Stimulated activated CD4-positive, alpha-beta T cell treated with anti-CD3 and anti-CD28 coated beads, Interleukin-1b, Interleukin-23, amount 100 ng/mL, for 4 hours (primary cell): ENCODE measurements around the gene MRPL33.

ENCODE experiments used
- DNase-seq, 2 donors: peaks; one replicate each; pipeline ENCODE4 v3.0.0-alpha.2; 2020; ENCODE audit warnings: low read depth in 2 of 2

The MRPL33 gene

GRCh38 chr2:27771548-27772335 is at the start of gene MRPL33:
Gene MRPL33 (plus strand): TSS chr2:27771719. CDS start chr2:27771778, 59 bp downstream.
- peak; percentile 85 to 93 for DNase-seq

GRCh38 chr2:27721884-27722485 is 49.5 kb upstream of the MRPL33 start:
- DNase-seq = no peak

DNA sequence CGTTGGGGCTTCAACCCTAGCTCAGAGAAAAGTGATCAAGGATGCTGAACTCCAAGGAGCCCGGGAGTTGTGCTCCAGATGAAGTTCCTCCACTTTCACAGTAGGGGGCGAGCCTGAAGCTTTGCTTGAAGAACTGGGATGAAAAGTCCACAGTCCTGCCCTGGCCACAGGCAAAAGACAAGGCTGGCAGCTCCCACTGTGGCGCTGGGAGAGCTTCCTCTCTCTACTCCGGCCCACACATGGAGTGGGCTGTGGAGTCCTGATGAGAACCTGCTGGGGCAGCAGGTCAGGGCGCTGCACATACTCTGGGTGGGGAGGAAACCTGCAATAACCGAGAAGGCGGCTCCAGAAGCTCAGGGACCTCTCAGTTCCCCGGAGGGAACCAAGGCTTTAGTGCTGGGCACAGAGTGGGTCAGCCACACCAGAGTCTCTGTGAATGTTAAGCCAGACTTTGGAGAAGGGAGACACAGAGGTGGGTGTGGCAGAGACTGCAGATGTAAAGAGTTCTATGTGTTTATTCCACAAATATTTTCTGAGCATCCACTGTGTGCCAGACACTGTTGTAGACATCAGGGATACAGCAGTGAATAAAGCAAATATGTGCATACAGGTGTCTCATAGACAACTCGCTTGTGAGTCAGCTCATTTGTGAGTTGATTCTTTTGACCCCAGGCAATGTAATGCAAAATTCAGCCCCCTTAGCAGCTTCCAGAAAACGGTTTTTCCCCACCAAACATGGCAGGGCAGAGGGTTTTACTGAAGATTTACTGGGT is 48.0 kb upstream of the MRPL33 start:
- DNase-seq = no peak

DNA sequence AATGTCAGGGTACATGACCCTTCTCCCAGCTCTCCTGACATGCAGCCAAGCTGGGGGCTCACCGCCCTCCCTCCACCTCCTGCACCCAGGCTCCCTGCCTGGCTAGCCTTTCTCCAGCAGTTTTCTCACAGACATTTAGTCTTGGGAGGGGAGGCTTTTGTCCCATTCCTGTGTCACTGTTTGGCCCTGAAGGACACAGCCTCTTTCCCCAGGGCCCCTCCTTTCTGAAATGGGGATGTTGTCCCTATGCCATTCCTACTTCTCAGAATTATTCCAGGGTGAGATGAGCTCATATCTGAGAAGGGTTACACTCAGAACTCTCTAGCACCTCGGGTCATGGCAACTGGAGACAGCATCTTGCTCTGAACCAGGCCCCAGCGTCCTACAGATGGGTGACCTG is 47.3 kb upstream of the MRPL33 start:
- DNase-seq = no peak

- DNase-seq = no peak
These were observed 46.4 kb upstream of the MRPL33 start for GRCh38 chr2:27724905-27725701.

DNA sequence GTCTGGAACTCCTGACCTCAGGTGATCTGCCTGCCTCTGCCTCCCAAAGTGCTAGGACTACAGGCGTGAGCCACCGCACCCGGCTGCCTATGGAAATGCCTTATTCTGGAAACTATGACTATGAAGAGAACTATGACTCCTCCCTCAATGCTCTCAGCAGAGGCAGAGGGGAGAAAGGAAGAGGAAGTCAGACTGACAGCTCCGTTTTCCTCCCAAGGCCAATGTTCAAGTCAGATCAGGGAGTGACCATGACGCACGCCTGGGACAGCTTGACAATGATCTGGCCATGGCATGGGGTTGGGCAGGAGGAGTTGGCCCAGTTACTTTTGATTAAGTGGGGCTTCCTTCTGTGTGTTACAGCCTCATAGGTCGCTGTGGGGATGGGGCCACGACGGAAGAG is 44.3 kb upstream of the MRPL33 start:
- DNase-seq = no peak

DNA sequence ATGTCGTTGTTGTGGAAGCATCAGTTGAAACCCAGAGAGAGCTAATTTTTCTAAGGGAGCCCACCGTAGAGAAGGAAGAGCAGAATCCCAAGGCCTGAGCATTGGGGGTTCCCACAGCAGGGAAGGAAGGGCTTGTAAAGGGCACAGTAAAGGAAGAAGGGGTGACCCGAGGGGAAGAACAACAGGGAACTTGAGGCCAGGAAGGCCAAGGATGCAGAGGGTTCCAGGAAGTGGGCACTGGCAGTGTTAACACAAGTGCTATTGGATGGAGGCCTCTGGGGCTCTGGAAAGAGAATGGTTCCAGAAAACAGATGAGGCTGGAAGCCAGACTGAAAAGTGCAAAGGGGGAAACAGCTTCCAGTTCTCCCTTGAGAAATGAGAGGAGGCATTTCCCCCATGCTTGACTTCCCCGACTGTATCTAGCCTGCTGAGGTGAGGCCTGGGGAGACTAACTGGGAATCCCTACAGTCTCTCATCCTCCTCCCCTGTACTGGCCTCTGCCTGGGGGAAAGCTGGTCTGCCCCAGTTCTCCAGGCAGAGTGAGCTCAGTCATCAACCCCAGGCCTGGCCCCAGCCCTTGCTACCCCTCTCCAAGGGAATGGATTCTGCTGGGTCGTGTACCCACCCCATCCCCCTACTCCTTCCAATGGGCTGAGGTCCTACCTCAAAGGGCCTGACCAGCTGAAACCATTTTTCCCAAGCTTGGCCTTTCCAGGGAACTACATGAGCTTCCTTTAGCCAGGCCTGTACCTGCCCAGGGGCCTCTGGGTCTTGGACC is 43.2 kb upstream of the MRPL33 start:
- no peak for DNase-seq

GRCh38 chr2:27729198-27729597 is 42.3 kb upstream of the MRPL33 start:
- DNase-seq = no peak

DNA sequence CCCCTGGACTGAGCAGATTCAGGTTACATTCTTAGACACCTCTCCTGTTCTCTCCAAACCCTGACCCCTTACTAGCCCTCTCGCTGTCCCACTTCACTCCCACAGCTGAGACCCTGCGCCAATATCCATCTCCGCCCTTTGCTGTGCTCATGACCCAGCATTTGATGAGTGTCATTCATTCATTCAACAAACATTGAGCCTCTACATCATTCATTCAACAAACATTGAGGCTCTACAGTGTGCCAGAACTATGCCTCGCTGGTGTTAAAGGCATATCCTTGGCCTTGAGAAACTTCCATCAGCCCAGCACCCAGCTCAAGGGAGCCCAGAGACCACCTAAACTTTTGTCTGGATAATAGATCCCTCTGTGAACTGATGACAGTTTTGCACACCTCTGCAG is 41.9 kb upstream of the MRPL33 start:
- DNase-seq = no peak

DNA sequence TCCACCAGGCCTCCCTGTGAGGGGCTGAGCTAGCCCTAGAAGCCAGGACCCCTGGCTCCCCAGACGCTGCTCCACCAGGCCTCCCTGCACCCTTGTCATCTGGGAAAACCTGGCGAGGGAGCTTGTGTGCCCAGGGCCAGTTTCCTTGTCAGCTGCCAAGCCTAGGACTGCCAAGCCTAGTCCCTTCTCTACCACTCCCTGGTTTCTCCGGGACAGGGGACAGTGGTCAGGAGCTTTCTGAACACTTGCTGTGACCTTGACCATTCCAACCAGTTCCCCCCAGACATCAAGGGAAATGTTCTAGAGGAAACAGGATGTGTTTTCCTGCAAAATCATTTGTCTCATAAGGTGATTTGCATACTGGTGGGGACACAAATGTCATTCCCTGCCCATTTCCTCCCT is 41.3 kb upstream of the MRPL33 start:
- no peak for DNase-seq

DNA sequence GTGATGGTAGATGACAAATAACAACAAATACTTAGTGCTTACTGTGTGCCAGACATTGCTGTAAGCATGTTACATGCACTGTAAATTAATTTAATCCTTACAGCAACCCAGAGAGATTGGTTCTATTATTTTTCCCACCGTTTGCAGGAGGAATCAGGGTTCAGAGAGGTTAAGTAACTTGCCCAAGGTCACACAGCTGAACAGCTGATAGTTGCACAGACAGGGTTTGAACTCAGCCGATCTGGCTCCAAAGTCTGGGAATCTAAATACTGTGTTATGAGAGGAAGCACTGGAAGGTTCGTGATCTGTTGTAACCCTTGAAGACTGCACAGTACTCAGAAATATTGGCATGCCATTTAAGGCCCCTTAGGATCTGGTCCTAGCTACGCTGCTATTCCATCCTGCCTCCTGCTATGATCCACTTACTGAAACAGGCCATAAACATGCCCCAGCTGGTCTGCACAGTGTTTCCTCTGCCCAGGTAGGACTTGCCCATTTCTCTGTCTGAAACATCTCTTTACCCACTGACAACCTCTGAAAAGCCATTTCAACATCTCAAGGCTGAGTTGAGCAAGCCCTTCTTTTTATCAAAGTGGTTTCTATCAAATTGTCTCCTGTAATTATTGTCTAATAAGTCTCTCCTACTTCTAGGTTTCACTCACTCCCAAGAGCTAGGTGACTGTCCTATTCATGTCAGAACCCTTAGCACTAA is 40.4 kb upstream of the MRPL33 start:
- no peak for DNase-seq

GRCh38 chr2:27734305-27734704 is 37.2 kb upstream of the MRPL33 start:
- no peak for DNase-seq

GRCh38 chr2:27735263-27735904 is 36.1 kb upstream of the MRPL33 start:
- DNase-seq = peak; percentile 66 to 69

DNA sequence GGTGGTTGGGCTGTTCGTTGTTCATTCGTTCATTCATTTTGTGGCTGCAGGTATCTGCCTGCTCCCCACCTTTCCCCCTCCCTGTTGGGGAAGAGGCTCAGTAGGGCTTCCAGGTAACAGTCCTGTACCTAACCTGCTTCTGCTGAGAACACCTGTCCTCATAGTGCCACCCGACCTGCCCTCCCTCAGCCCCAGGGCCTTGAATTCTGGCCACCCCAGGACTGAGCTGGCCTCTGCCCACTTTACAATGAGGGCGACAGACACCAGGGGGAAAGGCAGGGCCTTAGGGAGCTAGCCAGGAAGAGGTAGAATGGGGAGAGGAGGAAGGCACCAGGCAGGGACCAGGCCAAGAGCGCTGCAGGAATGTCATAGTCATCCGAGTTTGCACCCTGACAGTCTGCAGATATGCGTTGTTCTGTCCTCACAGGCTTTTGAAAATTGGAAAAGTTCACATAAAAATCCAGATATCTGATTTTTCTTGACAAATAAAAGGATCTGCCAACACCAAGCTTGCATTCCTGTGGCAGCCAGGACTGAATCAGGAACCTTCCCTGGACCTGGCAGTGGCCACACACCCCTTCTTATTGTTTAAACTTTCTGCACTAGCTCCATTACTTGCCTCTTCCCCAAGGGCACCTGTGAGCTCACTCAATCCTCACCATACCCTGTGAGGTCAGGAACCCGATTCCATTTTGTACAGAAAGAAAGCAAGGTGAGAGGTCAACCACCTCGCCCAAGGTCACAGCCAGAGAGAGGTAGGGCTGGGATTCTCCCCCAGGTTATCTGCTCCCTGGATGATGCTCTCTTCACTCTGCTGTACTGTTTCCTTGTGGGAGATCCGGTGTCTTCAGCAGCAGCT is 35.3 kb upstream of the MRPL33 start:
- no peak for DNase-seq

DNA sequence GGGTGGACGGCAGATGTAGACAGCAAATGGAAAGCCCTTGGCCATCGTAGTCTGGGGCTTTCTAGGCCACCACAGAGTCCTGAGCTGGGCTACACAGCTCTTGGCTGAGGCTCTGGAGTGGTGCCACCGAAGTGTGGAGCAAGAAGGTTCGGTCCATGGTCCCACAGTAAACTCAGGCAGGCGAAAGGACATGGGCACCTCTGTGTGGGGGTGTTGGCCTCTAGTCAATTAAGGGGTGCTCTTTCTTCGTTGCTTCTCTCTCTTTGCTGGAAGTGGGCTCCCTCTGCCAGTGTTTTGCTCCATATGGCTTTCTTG is 34.7 kb upstream of the MRPL33 start:
- no peak for DNase-seq

- DNase-seq = no peak
These were observed 33.7 kb upstream of the MRPL33 start for GRCh38 chr2:27737676-27738348.

DNA sequence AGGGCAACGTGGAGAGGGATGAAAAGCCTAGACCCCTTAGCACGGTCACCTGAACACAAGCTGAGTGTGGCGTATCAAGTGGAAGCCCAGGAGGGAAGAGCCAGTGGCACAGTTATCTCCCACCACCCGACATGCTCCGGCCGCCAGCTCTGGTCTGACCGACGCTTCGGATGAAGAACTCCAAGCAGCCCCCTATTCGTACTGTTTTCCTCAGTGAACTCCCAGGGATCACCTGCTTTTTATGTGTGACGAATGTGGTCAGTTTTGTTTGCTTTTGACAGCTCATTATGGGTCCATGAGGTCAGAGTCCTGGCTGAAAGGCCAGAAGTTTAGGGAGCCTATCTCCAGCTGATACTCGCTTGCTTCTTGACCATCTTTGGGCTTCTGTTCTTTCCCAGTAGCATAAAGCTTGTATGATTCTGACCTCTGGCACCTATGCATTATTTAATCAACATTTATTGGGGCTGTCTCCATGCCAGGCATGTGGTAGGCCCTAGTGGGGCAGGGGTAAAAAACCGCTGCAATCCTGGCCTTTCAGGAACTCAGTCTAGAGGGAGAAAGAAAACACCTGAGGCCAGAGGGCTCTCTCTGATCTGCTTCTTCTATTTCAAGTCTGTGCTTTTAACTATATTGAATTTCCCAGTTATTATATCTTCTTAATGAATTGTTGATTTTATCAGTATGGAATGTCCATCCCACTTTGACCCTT is 33.0 kb upstream of the MRPL33 start:
- DNase-seq = no peak

DNA sequence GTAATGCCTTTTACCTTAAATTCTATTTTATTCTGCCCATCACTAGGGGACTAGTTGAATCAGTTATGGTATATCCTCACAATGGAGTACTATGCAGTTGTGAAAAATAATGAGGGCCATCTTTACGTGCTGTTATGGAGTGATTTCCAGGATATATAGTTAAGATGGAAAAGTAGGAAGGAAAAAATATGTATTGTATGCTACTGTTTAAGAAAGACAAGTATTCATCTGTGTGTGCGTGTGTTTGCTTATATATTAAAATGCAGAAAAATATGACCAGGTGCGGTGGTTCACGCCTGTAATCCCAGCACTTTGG is 32.5 kb upstream of the MRPL33 start:
- DNase-seq = no peak
